Measurements from ENCODE around the gene IFNA5.

- TF ChIP-seq MAFK (IDR thresholded peaks at IDR 0.05; ENCODE audit: low read depth, low read length) (no peak), USF2 (IDR thresholded peaks at IDR 0.05; ENCODE audit: low read depth, low read length) (no peak), CTCF (conservative IDR thresholded peaks at IDR 0.05; ENCODE audit: low read depth, low read length) (no peak), POLR2A (IDR thresholded peaks at IDR 0.05; ENCODE audit: low read depth, low read length) (no peak), RAD21 (IDR thresholded peaks at IDR 0.05; ENCODE audit: low read length) (no peak), MAZ (IDR thresholded peaks at IDR 0.05; ENCODE audit: borderline replicate concordance, low read depth, low read length) (no peak)
Measured at GRCh38 chr9:21294904-21295538, 10.1 kb downstream of the IFNA5 start.

All from IMR-90 (cell line).